ENCODE data around the gene PDE11A. TPM values are rescaled to one million over a fixed set of nuclear protein-coding genes. Genes with fewer than 3 reads are reported as not detected.

The PDE11A gene
- total RNA-seq, 2 donors from 2014 or later, result not detected

DNA sequence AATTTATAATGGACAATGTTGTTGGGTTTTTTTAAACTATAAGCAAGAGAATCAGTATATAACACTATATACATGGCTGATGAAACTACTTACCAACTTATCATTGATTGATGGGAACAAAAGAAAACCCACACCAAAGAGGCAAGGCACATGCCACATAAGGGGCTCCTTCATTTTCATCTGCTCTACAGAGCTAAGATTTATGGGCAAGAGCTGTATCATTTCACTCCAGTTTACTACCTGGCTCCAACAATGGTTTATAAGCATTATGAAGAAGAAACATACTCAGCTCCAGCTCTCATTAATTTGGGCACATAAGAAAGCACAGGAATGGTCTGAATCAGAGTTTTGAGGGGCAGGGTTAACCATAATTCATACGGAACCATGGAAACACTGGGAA lies 396.8 kb downstream of the PDE11A start:
- Mint-ChIP-seq H3K4me3 (no peak overlapping the region), H3K4me1 (no peaks in the 10 kb centered on the region), H3K27ac (no peak overlapping the region), H3K36me3 (ENCODE audit: low read depth) (peaks cover 5% of the 10 kb centered on the region), H3K27me3 (peaks cover 30% of the 10 kb centered on the region)
- no peak for ATAC-seq
- no peak for DNase-seq
- no peaks in the 10 kb centered on the region for H3K9me3 ChIP-seq (ENCODE audit: control insufficient read depth, low read length, poor library complexity, severe bottlenecking)

DNA sequence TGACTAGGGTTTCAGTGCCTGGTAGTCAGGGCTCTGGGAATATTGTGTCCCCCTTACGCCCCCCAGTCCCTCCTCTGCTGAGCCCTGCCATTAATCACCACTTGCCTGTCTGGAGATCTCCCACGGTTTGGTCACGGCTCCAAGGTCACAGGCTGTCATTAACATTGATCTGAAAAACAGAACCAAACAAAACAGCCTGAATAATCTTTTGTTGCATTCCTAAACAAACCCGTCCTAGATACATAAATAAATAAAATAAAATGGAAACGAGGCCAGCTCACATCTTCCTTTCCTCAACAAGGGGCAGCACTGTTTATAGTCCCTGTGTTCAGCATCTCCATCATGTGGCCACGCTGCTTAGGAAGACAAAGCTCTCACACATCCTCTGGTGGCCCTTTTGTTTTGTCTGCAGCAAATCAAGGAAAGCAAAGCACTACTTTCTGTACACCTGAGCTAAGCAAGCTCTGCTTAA lies 397.2 kb downstream of the PDE11A start:
- peaks cover 34% of the 10 kb centered on the region for H3K27me3 Mint-ChIP-seq
- H3K27ac Mint-ChIP-seq, result no peak overlapping the region
- no peak for DNase-seq
- no peak overlapping the region for H3K4me3 Mint-ChIP-seq
- H3K36me3 Mint-ChIP-seq (ENCODE audit: low read depth), result peaks cover 5% of the 10 kb centered on the region
- H3K9me3 ChIP-seq (ENCODE audit: control insufficient read depth, low read length, poor library complexity, severe bottlenecking), result no peaks in the 10 kb centered on the region
- H3K4me1 Mint-ChIP-seq, result no peaks in the 10 kb centered on the region
- no peak for ATAC-seq

- peaks cover 42% of the 10 kb centered on the region for H3K27me3 Mint-ChIP-seq
- DNase-seq (no peak), ATAC-seq (no peak)
- no peaks in the 10 kb centered on the region for H3K9me3 ChIP-seq (ENCODE audit: control insufficient read depth, low read length, poor library complexity, severe bottlenecking)
- no peak overlapping the region for H3K27ac Mint-ChIP-seq
- no peaks in the 10 kb centered on the region for H3K4me1 Mint-ChIP-seq
- H3K36me3 Mint-ChIP-seq (ENCODE audit: low read depth), result peaks cover 5% of the 10 kb centered on the region
- H3K4me3 Mint-ChIP-seq, result no peak overlapping the region
Measured at GRCh38 chr2:177673602-177674595, 398.7 kb downstream of the PDE11A start.

DNA sequence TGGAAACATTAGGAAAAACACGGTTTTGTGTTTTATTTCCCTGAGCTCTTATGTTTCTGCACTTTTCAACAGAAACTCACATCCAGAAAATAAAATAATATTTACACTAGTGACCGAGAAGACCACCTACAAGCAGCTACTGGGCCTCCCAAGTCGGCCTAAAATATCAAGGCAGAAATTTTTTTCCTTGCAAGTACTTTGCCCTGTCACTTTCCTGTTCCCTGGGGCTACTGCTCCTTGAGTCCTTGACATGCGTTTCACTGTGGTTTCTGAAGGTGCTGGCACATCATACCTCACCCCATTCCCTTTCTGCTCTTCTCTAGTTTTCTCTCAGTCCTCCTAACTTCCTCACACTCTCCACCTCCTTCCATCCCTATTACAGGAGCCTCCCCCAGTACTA lies 400.9 kb downstream of the PDE11A start:
- no peak for ATAC-seq
- H3K4me1 Mint-ChIP-seq, result no peaks in the 10 kb centered on the region
- H3K27me3 Mint-ChIP-seq, result peaks cover 41% of the 10 kb centered on the region
- no peak overlapping the region for H3K27ac Mint-ChIP-seq
- DNase-seq, result no peak
- peaks cover 2% of the 10 kb centered on the region for H3K36me3 Mint-ChIP-seq (ENCODE audit: low read depth)
- H3K9me3 ChIP-seq (ENCODE audit: control insufficient read depth, low read length, poor library complexity, severe bottlenecking), result no peaks in the 10 kb centered on the region
- no peak overlapping the region for H3K4me3 Mint-ChIP-seq

DNA sequence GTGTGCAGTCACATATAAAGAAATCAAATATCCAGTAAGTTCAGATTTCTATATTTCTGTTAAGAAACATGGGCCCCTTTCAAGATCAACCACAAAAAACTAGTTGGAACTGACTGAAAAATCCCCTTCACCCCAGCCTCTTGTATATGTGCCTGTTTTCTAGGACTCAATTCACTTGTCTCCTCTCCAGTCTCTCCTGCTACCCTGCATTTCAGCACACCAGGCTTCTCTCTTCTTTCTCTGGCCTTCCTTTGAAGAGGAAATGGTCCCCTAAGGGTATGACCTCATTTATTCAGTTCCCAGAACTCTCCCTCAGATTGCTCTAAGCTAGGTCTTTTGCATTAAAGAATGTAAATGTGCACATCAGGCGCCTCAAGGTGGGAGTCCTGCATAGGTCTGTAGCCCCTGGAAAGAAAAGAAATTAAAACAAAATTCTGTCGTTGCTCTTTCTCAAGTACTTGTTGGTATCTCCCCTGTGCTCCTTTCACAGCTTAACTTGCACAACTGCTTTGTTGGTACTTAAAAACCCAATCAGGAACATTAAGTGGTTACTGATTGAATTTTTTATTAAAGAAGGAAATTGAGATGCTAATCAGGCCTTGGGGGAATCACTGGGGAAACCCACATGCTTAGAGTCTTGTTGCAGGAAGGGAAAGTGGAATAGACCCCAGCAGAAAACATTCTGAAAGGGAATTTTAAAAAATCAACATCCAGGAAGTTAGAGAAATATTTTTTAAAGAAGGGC lies 401.6 kb downstream of the PDE11A start:
- no peak for DNase-seq
- Mint-ChIP-seq H3K27ac (no peak overlapping the region), H3K4me1 (no peaks in the 10 kb centered on the region), H3K36me3 (ENCODE audit: low read depth) (peaks cover 2% of the 10 kb centered on the region), H3K27me3 (peaks cover 34% of the 10 kb centered on the region), H3K4me3 (no peak overlapping the region)
- ATAC-seq, result no peak
- no peaks in the 10 kb centered on the region for H3K9me3 ChIP-seq (ENCODE audit: control insufficient read depth, low read length, poor library complexity, severe bottlenecking)

GRCh38 chr2:177669625-177670330 lies 402.8 kb downstream of the PDE11A start:
- no peaks in the 10 kb centered on the region for H3K4me1 Mint-ChIP-seq
- H3K27me3 Mint-ChIP-seq, result peaks cover 28% of the 10 kb centered on the region
- H3K36me3 Mint-ChIP-seq (ENCODE audit: low read depth), result peaks cover 2% of the 10 kb centered on the region
- H3K27ac Mint-ChIP-seq, result no peak overlapping the region
- no peaks in the 10 kb centered on the region for H3K9me3 ChIP-seq (ENCODE audit: control insufficient read depth, low read length, poor library complexity, severe bottlenecking)
- no peak overlapping the region for H3K4me3 Mint-ChIP-seq
- DNase-seq, result no peak
- no peak for ATAC-seq

- Mint-ChIP-seq H3K4me1 (no peaks in the 10 kb centered on the region), H3K36me3 (ENCODE audit: low read depth) (no peaks in the 10 kb centered on the region), H3K4me3 (no peak overlapping the region), H3K27me3 (peaks cover 30% of the 10 kb centered on the region), H3K27ac (no peak overlapping the region)
- ATAC-seq, result no peak
- DNase-seq, result no peak
- no peaks in the 10 kb centered on the region for H3K9me3 ChIP-seq (ENCODE audit: control insufficient read depth, low read length, poor library complexity, severe bottlenecking)
Measured at GRCh38 chr2:177669201-177669600, 403.4 kb downstream of the PDE11A start.

GRCh38 chr2:177668617-177669016 lies 404.0 kb downstream of the PDE11A start:
- Mint-ChIP-seq H3K36me3 (ENCODE audit: low read depth) (no peaks in the 10 kb centered on the region), H3K27me3 (peaks cover 26% of the 10 kb centered on the region), H3K4me1 (no peaks in the 10 kb centered on the region), H3K4me3 (no peak overlapping the region), H3K27ac (no peak overlapping the region)
- ATAC-seq, result no peak
- no peaks in the 10 kb centered on the region for H3K9me3 ChIP-seq (ENCODE audit: control insufficient read depth, low read length, poor library complexity, severe bottlenecking)
- no peak for DNase-seq

DNA sequence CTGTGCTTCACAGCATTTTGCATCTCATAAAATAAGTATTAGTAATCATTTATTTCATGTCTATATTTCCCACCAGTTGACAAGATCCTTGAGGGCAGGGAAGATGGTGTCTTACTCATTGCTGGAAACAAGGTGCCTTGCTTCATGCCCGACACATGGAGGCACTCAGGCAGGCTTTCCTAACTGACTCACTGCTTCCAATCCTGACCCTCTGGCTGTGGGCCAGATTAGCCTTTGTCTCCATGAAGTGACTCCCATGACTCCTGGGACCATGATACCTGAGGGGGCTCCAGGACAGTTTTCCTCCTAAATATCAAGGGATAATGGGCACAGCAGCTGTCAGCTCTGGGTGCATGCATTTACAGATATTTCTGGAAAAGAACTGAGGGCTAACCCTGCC lies 405.0 kb downstream of the PDE11A start:
- Mint-ChIP-seq H3K36me3 (ENCODE audit: low read depth) (no peaks in the 10 kb centered on the region), H3K27ac (no peak overlapping the region), H3K4me1 (no peaks in the 10 kb centered on the region), H3K27me3 (peaks cover 21% of the 10 kb centered on the region), H3K4me3 (no peak overlapping the region)
- ATAC-seq (no peak), DNase-seq (no peak)
- H3K9me3 ChIP-seq (ENCODE audit: control insufficient read depth, low read length, poor library complexity, severe bottlenecking), result no peaks in the 10 kb centered on the region

DNA sequence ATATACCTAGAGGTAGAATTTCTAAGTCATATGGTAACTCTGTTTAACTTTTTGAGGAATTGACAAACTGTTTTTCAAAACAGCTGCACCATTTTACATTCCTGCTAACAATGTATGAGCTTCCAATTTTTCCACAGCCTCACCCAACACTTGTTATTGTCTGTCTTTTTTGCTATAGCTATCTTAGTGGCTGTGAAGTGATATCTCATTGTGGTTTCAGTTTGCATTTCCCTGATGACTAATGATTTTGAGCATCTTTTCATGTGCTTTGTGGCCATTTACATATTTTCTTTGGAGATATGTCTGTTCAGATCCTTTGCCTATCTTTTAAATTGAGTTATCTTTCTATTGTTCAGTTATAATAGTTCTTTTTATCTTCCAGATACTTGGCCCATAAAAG lies 406.2 kb downstream of the PDE11A start:
- Mint-ChIP-seq H3K4me3 (no peak overlapping the region), H3K4me1 (no peaks in the 10 kb centered on the region), H3K27me3 (peaks cover 25% of the 10 kb centered on the region), H3K36me3 (ENCODE audit: low read depth) (no peaks in the 10 kb centered on the region), H3K27ac (no peak overlapping the region)
- ATAC-seq (no peak), DNase-seq (no peak)
- H3K9me3 ChIP-seq (ENCODE audit: control insufficient read depth, low read length, poor library complexity, severe bottlenecking), result no peaks in the 10 kb centered on the region

GRCh38 chr2:177665948-177666347 lies 406.6 kb downstream of the PDE11A start:
- ATAC-seq, result no peak
- DNase-seq, result no peak
- Mint-ChIP-seq H3K27ac (no peak overlapping the region), H3K4me3 (no peak overlapping the region), H3K4me1 (no peaks in the 10 kb centered on the region), H3K27me3 (peaks cover 27% of the 10 kb centered on the region), H3K36me3 (ENCODE audit: low read depth) (peaks cover 2% of the 10 kb centered on the region)
- H3K9me3 ChIP-seq (ENCODE audit: control insufficient read depth, low read length, poor library complexity, severe bottlenecking), result no peaks in the 10 kb centered on the region

GRCh38 chr2:177665328-177665727 lies 407.2 kb downstream of the PDE11A start:
- H3K9me3 ChIP-seq (ENCODE audit: control insufficient read depth, low read length, poor library complexity, severe bottlenecking), result no peaks in the 10 kb centered on the region
- DNase-seq, result no peak
- no peak overlapping the region for H3K27ac Mint-ChIP-seq
- H3K36me3 Mint-ChIP-seq (ENCODE audit: low read depth), result peaks cover 2% of the 10 kb centered on the region
- peaks cover 22% of the 10 kb centered on the region for H3K27me3 Mint-ChIP-seq
- no peak overlapping the region for H3K4me3 Mint-ChIP-seq
- no peaks in the 10 kb centered on the region for H3K4me1 Mint-ChIP-seq
- ATAC-seq, result no peak

- H3K9me3 ChIP-seq (ENCODE audit: control insufficient read depth, low read length, poor library complexity, severe bottlenecking), result no peaks in the 10 kb centered on the region
- H3K4me3 Mint-ChIP-seq, result no peak overlapping the region
- no peak overlapping the region for H3K27ac Mint-ChIP-seq
- ATAC-seq, result no peak
- DNase-seq, result no peak
- peaks cover 28% of the 10 kb centered on the region for H3K27me3 Mint-ChIP-seq
- peaks cover 4% of the 10 kb centered on the region for H3K36me3 Mint-ChIP-seq (ENCODE audit: low read depth)
- peaks cover 2% of the 10 kb centered on the region for H3K4me1 Mint-ChIP-seq
Measured at GRCh38 chr2:177662895-177663294, 409.7 kb downstream of the PDE11A start.

Data from T-helper 17 cell (primary cell).